Fibroblast of lung (primary cell): ENCODE data around the gene ST6GALNAC6.

Experiments used
- EZH2 ChIP-seq: IDR thresholded peaks from 2 replicates; pipeline ENCODE4 v1.5.1; 2012; ENCODE audit warnings: low read length, control low read depth, mild to moderate bottlenecking; ENCODE audit errors: missing control alignments
- TF ChIP-seq, protein P1 (sequence below), 2 donors: IDR thresholded peaks in 1 of 2; conservative IDR thresholded peaks in 1 of 2; 1 replicate in 1 of 2; 2 replicates in 1 of 2; pipeline ENCODE4 v1.5.1; 2011 to 2012; ENCODE audit warnings: low read length in 2 of 2, control low read depth in 1 of 2, inconsistent platforms in 1 of 2, low read depth in 1 of 2, mild to moderate bottlenecking in 1 of 2

DNA sequence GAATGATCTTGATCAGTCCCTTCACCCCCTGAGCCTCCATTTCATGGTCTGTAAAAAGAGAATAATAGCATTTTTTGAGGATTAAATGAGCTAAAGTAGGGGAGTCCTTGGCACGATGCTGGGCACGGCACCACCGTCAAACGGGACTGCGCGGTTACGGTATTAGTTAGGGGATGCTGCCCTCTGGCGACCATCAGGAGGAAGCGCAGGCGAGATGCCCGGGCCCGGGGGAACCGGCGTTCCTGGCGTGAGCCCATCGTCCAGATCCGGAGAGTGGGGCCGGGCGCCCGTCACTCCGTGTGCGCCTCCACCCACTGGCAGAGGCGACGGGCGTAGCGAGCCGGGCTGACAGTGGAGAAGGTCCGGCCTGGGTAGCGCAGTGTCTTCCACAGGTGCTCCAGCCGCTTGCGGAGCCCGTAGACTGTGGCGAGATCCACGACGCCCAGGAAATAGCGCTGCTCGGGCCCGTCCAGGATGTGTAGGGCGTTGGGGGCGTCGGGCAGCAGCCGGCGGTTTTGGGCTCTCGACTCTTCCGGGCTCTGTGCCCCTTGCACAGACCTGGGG lies 22.2 kb upstream of the ST6GALNAC6 start:
- TF ChIP-seq, protein P1, sequence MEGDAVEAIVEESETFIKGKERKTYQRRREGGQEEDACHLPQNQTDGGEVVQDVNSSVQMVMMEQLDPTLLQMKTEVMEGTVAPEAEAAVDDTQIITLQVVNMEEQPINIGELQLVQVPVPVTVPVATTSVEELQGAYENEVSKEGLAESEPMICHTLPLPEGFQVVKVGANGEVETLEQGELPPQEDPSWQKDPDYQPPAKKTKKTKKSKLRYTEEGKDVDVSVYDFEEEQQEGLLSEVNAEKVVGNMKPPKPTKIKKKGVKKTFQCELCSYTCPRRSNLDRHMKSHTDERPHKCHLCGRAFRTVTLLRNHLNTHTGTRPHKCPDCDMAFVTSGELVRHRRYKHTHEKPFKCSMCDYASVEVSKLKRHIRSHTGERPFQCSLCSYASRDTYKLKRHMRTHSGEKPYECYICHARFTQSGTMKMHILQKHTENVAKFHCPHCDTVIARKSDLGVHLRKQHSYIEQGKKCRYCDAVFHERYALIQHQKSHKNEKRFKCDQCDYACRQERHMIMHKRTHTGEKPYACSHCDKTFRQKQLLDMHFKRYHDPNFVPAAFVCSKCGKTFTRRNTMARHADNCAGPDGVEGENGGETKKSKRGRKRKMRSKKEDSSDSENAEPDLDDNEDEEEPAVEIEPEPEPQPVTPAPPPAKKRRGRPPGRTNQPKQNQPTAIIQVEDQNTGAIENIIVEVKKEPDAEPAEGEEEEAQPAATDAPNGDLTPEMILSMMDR (conservative IDR thresholded peaks at IDR 0.05 in 1 of 2, IDR thresholded peaks at IDR 0.05 in 1 of 2; ENCODE audit: low read depth in 1 of 2, low read length in 2 of 2), result peak; percentile 64 to 79
- TF ChIP-seq EZH2, result no peak
